GM10266 (cell line): Measurements from ENCODE around the gene IGHMBP2.

Experiments used
- DNase-seq: peaks from one replicate; pipeline ENCODE4 v3.0.0; 2012; ENCODE audit errors: extremely low spot score
- CTCF ChIP-seq: IDR thresholded peaks from 2 replicates; pipeline ENCODE4 v1.5.1; 2012; ENCODE audit warnings: mild to moderate bottlenecking, low read depth; ENCODE audit not compliant: control insufficient read depth, insufficient read depth; ENCODE audit errors: missing control alignments

Gene IGHMBP2

GRCh38 chr11:68958211-68958610, 54.5 kb downstream of the IGHMBP2 start:
- no peak for DNase-seq
- no peak for TF ChIP-seq CTCF

DNA sequence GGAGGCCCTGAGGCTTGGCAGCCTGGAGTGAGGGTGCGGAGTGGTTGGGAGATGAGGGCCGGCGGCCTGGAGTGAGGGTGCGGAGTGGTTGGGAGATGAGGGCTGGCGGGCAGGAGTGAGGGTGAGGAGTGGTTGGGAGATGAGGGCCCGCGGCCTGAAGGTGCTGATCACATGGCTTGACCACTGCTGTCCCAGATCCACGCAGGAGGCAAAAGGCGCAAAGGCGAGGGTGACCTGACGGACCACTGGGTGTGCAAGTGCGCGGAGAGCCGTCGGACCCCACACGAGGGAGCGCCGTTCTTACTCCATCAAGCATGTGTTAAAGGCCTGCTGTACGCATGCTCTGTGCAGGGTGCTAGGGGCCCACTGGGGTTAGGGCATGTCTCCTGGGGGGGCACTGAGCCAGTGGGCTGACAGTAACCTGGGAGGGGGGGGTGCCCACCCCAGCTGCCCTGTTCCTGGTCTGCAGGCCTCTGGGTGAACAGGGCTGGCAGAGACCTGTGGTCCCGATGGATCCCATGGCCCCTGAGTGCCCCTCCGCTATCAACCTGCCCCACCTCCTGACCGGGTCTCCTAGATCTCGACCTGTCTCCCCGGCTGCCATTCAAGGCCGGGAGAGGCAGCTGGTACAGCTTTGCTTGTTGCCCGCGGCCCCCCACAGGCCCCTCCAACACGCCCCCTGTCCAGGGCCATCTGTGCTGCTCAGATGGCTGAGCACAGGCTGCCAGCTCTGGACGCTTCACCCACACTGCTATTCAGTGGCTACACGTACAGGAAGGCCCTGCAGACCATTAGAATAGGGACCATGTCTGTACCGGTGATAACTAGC, 56.0 kb downstream of the IGHMBP2 start:
- DNase-seq, result no peak
- no peak for TF ChIP-seq CTCF

- TF ChIP-seq CTCF, result no peak
- no peak for DNase-seq
Measured at GRCh38 chr11:68960294-68961071, 56.8 kb downstream of the IGHMBP2 start.

- DNase-seq, result no peak
- no peak for TF ChIP-seq CTCF
Measured at GRCh38 chr11:68961245-68961644, 57.6 kb downstream of the IGHMBP2 start.

GRCh38 chr11:68962527-68963250, 59.0 kb downstream of the IGHMBP2 start:
- no peak for TF ChIP-seq CTCF
- DNase-seq, result no peak

GRCh38 chr11:68963779-68964178, 60.1 kb downstream of the IGHMBP2 start:
- DNase-seq, result no peak
- no peak for TF ChIP-seq CTCF
